ENCODE measurements around the gene TMCO2. TPM values are rescaled to one million over a fixed set of nuclear protein-coding genes. Genes with fewer than 3 reads are reported as not detected.
"Not testable (repeated sequence)": the region's sequence is repeated elsewhere in the genome, so short reads cannot be mapped to it uniquely, and the experiment has no call there.

TMCO2 gene
- total RNA-seq, 1 donor = not detected

DNA sequence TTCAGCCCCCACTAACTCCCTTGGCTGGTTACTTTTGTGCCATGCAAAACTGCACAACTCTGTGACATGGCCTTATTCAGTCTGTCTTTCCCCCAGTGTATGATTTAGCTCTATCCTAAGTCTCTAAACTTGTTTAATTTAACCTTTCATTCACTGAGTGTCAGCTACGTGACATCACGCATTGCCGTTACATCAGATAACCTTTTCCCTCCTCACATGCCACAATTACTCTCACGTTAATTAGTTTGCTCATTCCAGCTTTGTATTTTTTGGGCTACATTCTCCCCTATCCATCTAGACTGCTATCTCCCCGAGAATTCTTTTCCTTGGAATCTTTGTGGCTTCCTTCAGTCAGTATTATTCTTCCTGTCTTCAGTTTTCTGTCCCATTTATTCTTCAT, 29.4 kb upstream of the TMCO2 start:
- Histone ChIP-seq H3K27me3 (ENCODE audit: insufficient read depth, low read length) (no peaks in the 10 kb centered on the region), H3K79me2 (ENCODE audit: insufficient read depth, low read length) (peaks cover 6% of the 10 kb centered on the region), H3K27ac (ENCODE audit: low read depth, low read length) (no peak overlapping the region), H3K4me3 (ENCODE audit: insufficient read depth, low read length) (no peak overlapping the region), H2AFZ (ENCODE audit: low read length) (no peak overlapping the region), H3K36me3 (ENCODE audit: insufficient read depth, low read length) (no peaks in the 10 kb centered on the region), H3K4me1 (ENCODE audit: insufficient read depth, low read length) (no peaks in the 10 kb centered on the region), H3K4me2 (ENCODE audit: insufficient read depth, low read length) (no peak overlapping the region), H3K9me3 (ENCODE audit: low read depth, low read length) (no peaks in the 10 kb centered on the region), H4K20me1 (ENCODE audit: insufficient read depth, low read length) (peaks cover 3% of the 10 kb centered on the region)
- no peak for TF ChIP-seq CTCF (IDR thresholded peaks at IDR 0.05; ENCODE audit: extremely low read depth, low read depth, low read length)
- no peak for DNase-seq (ENCODE audit: insufficient read length, low spot score, missing footprints)

DNA sequence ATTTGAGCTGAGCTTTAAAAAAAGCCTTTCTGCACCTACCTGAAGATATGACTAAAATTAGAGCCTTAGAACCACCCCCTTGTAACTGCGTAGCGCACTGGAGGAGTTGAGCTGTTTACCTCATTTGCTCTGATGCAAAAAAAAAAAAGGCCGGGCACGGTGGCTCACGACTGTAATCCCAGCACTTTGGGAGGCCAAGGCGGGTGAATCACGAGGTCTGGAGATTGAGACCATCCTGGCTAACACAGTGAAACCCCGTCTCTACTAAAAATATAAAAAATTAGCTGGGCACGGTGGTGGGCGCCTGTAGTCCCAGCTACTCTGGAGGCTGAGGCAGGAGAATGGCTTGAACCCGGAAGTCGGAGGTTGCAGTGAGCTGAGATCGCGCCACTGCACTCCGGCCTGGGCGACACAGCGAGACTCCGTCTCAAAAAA, 26.2 kb upstream of the TMCO2 start:
- H3K79me2 ChIP-seq (ENCODE audit: insufficient read depth, low read length); DNase-seq (ENCODE audit: insufficient read length, low spot score, missing footprints); H3K4me1 ChIP-seq (ENCODE audit: insufficient read depth, low read length); H3K9me3 ChIP-seq (ENCODE audit: low read depth, low read length); H3K36me3 ChIP-seq (ENCODE audit: insufficient read depth, low read length); H3K4me2 ChIP-seq (ENCODE audit: insufficient read depth, low read length); H3K27ac ChIP-seq (ENCODE audit: low read depth, low read length); H2AFZ ChIP-seq (ENCODE audit: low read length); H3K4me3 ChIP-seq (ENCODE audit: insufficient read depth, low read length); H3K27me3 ChIP-seq (ENCODE audit: insufficient read depth, low read length); H4K20me1 ChIP-seq (ENCODE audit: insufficient read depth, low read length): not testable (repeated sequence)

GRCh38 chr1:40221977-40222772, 25.6 kb upstream of the TMCO2 start:
- H3K36me3 ChIP-seq (ENCODE audit: insufficient read depth, low read length) = no peaks in the 10 kb centered on the region
- TF ChIP-seq CTCF (IDR thresholded peaks at IDR 0.05; ENCODE audit: extremely low read depth, low read depth, low read length) = no peak
- H3K4me1 ChIP-seq (ENCODE audit: insufficient read depth, low read length) = no peaks in the 10 kb centered on the region
- H3K27ac ChIP-seq (ENCODE audit: low read depth, low read length) = no peak overlapping the region
- H3K9me3 ChIP-seq (ENCODE audit: low read depth, low read length) = no peaks in the 10 kb centered on the region
- H2AFZ ChIP-seq (ENCODE audit: low read length) = no peak overlapping the region
- H3K79me2 ChIP-seq (ENCODE audit: insufficient read depth, low read length) = peaks cover 7% of the 10 kb centered on the region
- no peak for DNase-seq (ENCODE audit: insufficient read length, low spot score, missing footprints)
- H3K27me3 ChIP-seq (ENCODE audit: insufficient read depth, low read length) = no peaks in the 10 kb centered on the region
- H3K4me2 ChIP-seq (ENCODE audit: insufficient read depth, low read length) = no peak overlapping the region
- H3K4me3 ChIP-seq (ENCODE audit: insufficient read depth, low read length) = no peak overlapping the region
- peaks cover 3% of the 10 kb centered on the region for H4K20me1 ChIP-seq (ENCODE audit: insufficient read depth, low read length)

- Histone ChIP-seq H3K4me2 (ENCODE audit: insufficient read depth, low read length) (no peak overlapping the region), H3K79me2 (ENCODE audit: insufficient read depth, low read length) (peaks cover 6% of the 10 kb centered on the region)
Observed at GRCh38 chr1:40224040-40224439, 23.7 kb upstream of the TMCO2 start.

More at GRCh38 chr1:40224040-40224439, 23.7 kb upstream of the TMCO2 start:
- Histone ChIP-seq H3K27ac (ENCODE audit: low read depth, low read length) (no peak overlapping the region), H3K4me3 (ENCODE audit: insufficient read depth, low read length) (no peak overlapping the region), H2AFZ (ENCODE audit: low read length) (no peak overlapping the region), H4K20me1 (ENCODE audit: insufficient read depth, low read length) (peaks cover 3% of the 10 kb centered on the region), H3K9me3 (ENCODE audit: low read depth, low read length) (no peaks in the 10 kb centered on the region), H3K27me3 (ENCODE audit: insufficient read depth, low read length) (no peaks in the 10 kb centered on the region), H3K4me1 (ENCODE audit: insufficient read depth, low read length) (no peaks in the 10 kb centered on the region), H3K36me3 (ENCODE audit: insufficient read depth, low read length) (no peaks in the 10 kb centered on the region)
- DNase-seq (ENCODE audit: insufficient read length, low spot score, missing footprints) = no peak
- TF ChIP-seq CTCF (IDR thresholded peaks at IDR 0.05; ENCODE audit: extremely low read depth, low read depth, low read length) = no peak

Measured in osteoblast (primary cell).